Activated naive CD8-positive, alpha-beta T cell treated with anti-CD3 and anti-CD28 coated beads, Interleukin-2, amount 10 ng/mL, durations not matched to agents 7 days and 5 days (primary cell): ENCODE results near the gene MTHFD2. TPM values are rescaled to one million over a fixed set of nuclear protein-coding genes. Genes with fewer than 3 reads are reported as not detected.
"Not testable (repeated sequence)": the region's sequence is repeated elsewhere in the genome, so short reads cannot be mapped to it uniquely, and the experiment has no call there.

Experiments
- ATAC-seq: fragments of 150-1000 bp; cut with Tn5 transposase; one replicate; pipeline ENCODE4 v1.10.0; 2021; ENCODE audit warnings: low read depth, moderate library complexity
- POLR2A ChIA-PET: fragments of 350-600 bp; sonication (Branson Sonifier 250); formaldehyde crosslinking; loops from one replicate; lab custom pipeline; 2021; ENCODE audit warnings: antibody characterized with exemption; lab: Charles Lee
- DNase-seq: peaks from one replicate; pipeline ENCODE4 v3.0.0; 2021
- H3K27ac Mint-ChIP-seq: one replicate; pipeline ENCODE4 v1.8.0; 2022; ENCODE audit warnings: mild to moderate bottlenecking, mixed read lengths
- H3K27me3 Mint-ChIP-seq: one replicate; pipeline ENCODE4 v1.8.0; 2022; ENCODE audit warnings: mild to moderate bottlenecking, moderate library complexity, mixed read lengths
- H3K36me3 Mint-ChIP-seq: one replicate; pipeline ENCODE4 v1.8.0; 2021; ENCODE audit warnings: mild to moderate bottlenecking, mixed read lengths
- H3K4me1 Mint-ChIP-seq: one replicate; pipeline ENCODE4 v1.8.0; 2021; ENCODE audit warnings: mixed read lengths
- H3K4me3 Mint-ChIP-seq: one replicate; pipeline ENCODE4 v1.8.0; 2022; ENCODE audit warnings: mild to moderate bottlenecking, moderate library complexity, mixed read lengths
- H3K9me3 Mint-ChIP-seq: one replicate; pipeline ENCODE4 v1.8.0; 2021; ENCODE audit warnings: mixed read lengths
- total RNA-seq, 2 experiments: library from RNA; stranded (reverse); gene quantifications; one replicate each; pipeline ENCODE4 v1.2.3, GENCODE V29; 2021

Gene MTHFD2
- total RNA-seq, 2 experiments from 2014 or later, result 127 to 130 TPM

- H3K27me3 Mint-ChIP-seq, result no peaks in the 10 kb centered on the region
- H3K4me3 Mint-ChIP-seq, result peak overlapping the region; percentile 99
- no peaks in the 10 kb centered on the region for H3K9me3 Mint-ChIP-seq
- POLR2A ChIA-PET, result interaction anchor here (0.7 to 13.0 kb wide), 12 partner anchors 7 to 221 kb away, joined by 3 to 276 read pairs (median 6); partner anchors contain the start of genes BOLA3, C2orf81 and MOB1A
- peaks cover 23% of the 10 kb centered on the region for H3K36me3 Mint-ChIP-seq
- ATAC-seq, result no peak
- H3K4me1 Mint-ChIP-seq, result peaks cover 43% of the 10 kb centered on the region
- no peak for DNase-seq
- peak overlapping the region; percentile 100 for H3K27ac Mint-ChIP-seq
Observed at GRCh38 chr2:74199871-74200305, 1.5 kb downstream of the MTHFD2 start.

- ATAC-seq, result no peak
- H3K4me3 Mint-ChIP-seq, result peak overlapping the region; percentile 99
- H3K27me3 Mint-ChIP-seq, result no peaks in the 10 kb centered on the region
- POLR2A ChIA-PET, result interaction anchor here (13.0 kb wide), 1 partner anchor 23 kb away, joined by 276 read pairs; the partner anchor contains the start of gene MOB1A
- H3K27ac Mint-ChIP-seq, result peak overlapping the region; percentile 74
- DNase-seq, result no peak
- peaks cover 24% of the 10 kb centered on the region for H3K36me3 Mint-ChIP-seq
- no peaks in the 10 kb centered on the region for H3K9me3 Mint-ChIP-seq
- H3K4me1 Mint-ChIP-seq, result peaks cover 55% of the 10 kb centered on the region
Observed at GRCh38 chr2:74201196-74201595, 2.8 kb downstream of the MTHFD2 start.

- POLR2A ChIA-PET, result interaction anchor here (13.0 kb wide), 1 partner anchor 23 kb away, joined by 276 read pairs; the partner anchor contains the start of gene MOB1A
- Mint-ChIP-seq H3K9me3 (no peaks in the 10 kb centered on the region), H3K4me1 (peaks cover 59% of the 10 kb centered on the region), H3K36me3 (peaks cover 24% of the 10 kb centered on the region), H3K4me3 (peak overlapping the region; percentile 99), H3K27me3 (no peaks in the 10 kb centered on the region), H3K27ac (peak overlapping the region; percentile 74)
- DNase-seq, result no peak
- ATAC-seq, result no peak
Observed at GRCh38 chr2:74201596-74201995, 3.2 kb downstream of the MTHFD2 start.

- ATAC-seq (no peak), DNase-seq (no peak)
- Mint-ChIP-seq H3K27ac (peak overlapping the region; percentile 91), H3K9me3 (no peaks in the 10 kb centered on the region), H3K4me1 (peaks cover 61% of the 10 kb centered on the region), H3K36me3 (peaks cover 29% of the 10 kb centered on the region), H3K4me3 (peak overlapping the region; percentile 28), H3K27me3 (no peaks in the 10 kb centered on the region)
- POLR2A ChIA-PET, result interaction anchor here (0.5 to 13.0 kb wide), 4 partner anchors 26 to 349 kb away, joined by 3 to 276 read pairs (median 3); partner anchors contain the start of gene MOB1A
Observed at GRCh38 chr2:74204436-74204835, 6.0 kb downstream of the MTHFD2 start.

GRCh38 chr2:74205113-74205512 is 6.7 kb downstream of the MTHFD2 start:
- peaks cover 64% of the 10 kb centered on the region for H3K4me1 Mint-ChIP-seq
- peak overlapping the region; percentile 62 for H3K4me3 Mint-ChIP-seq
- no peaks in the 10 kb centered on the region for H3K9me3 Mint-ChIP-seq
- H3K36me3 Mint-ChIP-seq, result peaks cover 28% of the 10 kb centered on the region
- POLR2A ChIA-PET, result interaction anchor here (0.5 to 13.0 kb wide), 6 partner anchors 7 to 348 kb away, joined by 3 to 276 read pairs (median 3); partner anchors contain the start of genes MOB1A and MTHFD2
- no peak for ATAC-seq
- DNase-seq, result no peak
- H3K27ac Mint-ChIP-seq, result peak overlapping the region; percentile 91
- H3K27me3 Mint-ChIP-seq, result no peaks in the 10 kb centered on the region

- peak; percentile 45 for DNase-seq
- Mint-ChIP-seq H3K36me3 (peaks cover 24% of the 10 kb centered on the region), H3K9me3 (no peaks in the 10 kb centered on the region), H3K4me3 (peak overlapping the region; percentile 62), H3K27ac (peak overlapping the region; percentile 91), H3K4me1 (peaks cover 60% of the 10 kb centered on the region), H3K27me3 (no peaks in the 10 kb centered on the region)
- peak; percentile 44 for ATAC-seq
- POLR2A ChIA-PET, result interaction anchor here (0.7 to 13.0 kb wide), 7 partner anchors 7 to 377 kb away, joined by 3 to 276 read pairs (median 7); partner anchors contain the start of genes DGUOK, MOB1A, MTHFD2 and STAMBP
Observed at GRCh38 chr2:74205596-74205995, 7.2 kb downstream of the MTHFD2 start.

- Mint-ChIP-seq H3K4me3 (peak overlapping the region; percentile 62), H3K36me3 (peaks cover 22% of the 10 kb centered on the region)
- ATAC-seq, result peak; percentile 93
Observed at GRCh38 chr2:74206180-74206688, 7.8 kb downstream of the MTHFD2 start.

GRCh38 chr2:74212702-74213410 is 14.4 kb downstream of the MTHFD2 start:
- Mint-ChIP-seq H3K36me3 (peaks cover 28% of the 10 kb centered on the region), H3K27ac (no peak overlapping the region), H3K27me3 (no peaks in the 10 kb centered on the region), H3K9me3 (no peaks in the 10 kb centered on the region), H3K4me3 (no peak overlapping the region), H3K4me1 (peaks cover 13% of the 10 kb centered on the region)
- ATAC-seq, result no peak
- POLR2A ChIA-PET, result no interaction called here
- no peak for DNase-seq

More at GRCh38 chr2:74206180-74206688, 7.8 kb downstream of the MTHFD2 start:
- H3K4me1 Mint-ChIP-seq, result peaks cover 56% of the 10 kb centered on the region
- DNase-seq, result peak; percentile 72
- no peaks in the 10 kb centered on the region for H3K27me3 Mint-ChIP-seq
- H3K27ac Mint-ChIP-seq, result peak overlapping the region; percentile 91
- H3K9me3 Mint-ChIP-seq, result no peaks in the 10 kb centered on the region
- POLR2A ChIA-PET, result interaction anchor here (0.6 to 13.0 kb wide), 6 partner anchors 8 to 378 kb away, joined by 3 to 276 read pairs (median 8); partner anchors contain the start of genes DGUOK, MOB1A, MTHFD2 and STAMBP

GRCh38 chr2:74215771-74216170 is 17.4 kb downstream of the MTHFD2 start:
- peaks cover 21% of the 10 kb centered on the region for H3K36me3 Mint-ChIP-seq
- not testable (repeated sequence) for ATAC-seq

GRCh38 chr2:74216642-74217041 is 18.2 kb downstream of the MTHFD2 start:
- DNase-seq (no peak), ATAC-seq (no peak)
- no peak overlapping the region for H3K27ac Mint-ChIP-seq
- H3K9me3 Mint-ChIP-seq, result no peaks in the 10 kb centered on the region
- POLR2A ChIA-PET, result interaction anchor here (1.6 to 2.0 kb wide), 2 partner anchors 10 to 38 kb away, joined by 7 to 9 read pairs; partner anchors contain the start of gene MOB1A
- peaks cover 19% of the 10 kb centered on the region for H3K36me3 Mint-ChIP-seq
- H3K4me1 Mint-ChIP-seq, result peaks cover 4% of the 10 kb centered on the region
- no peak overlapping the region for H3K4me3 Mint-ChIP-seq
- H3K27me3 Mint-ChIP-seq, result no peaks in the 10 kb centered on the region

More at GRCh38 chr2:74215771-74216170, 17.4 kb downstream of the MTHFD2 start:
- DNase-seq, H3K4me3 Mint-ChIP-seq, H3K27me3 Mint-ChIP-seq, H3K27ac Mint-ChIP-seq, H3K4me1 Mint-ChIP-seq, H3K9me3 Mint-ChIP-seq: not testable (repeated sequence)
- POLR2A ChIA-PET, result interaction anchor here (0.8 to 2.0 kb wide), 3 partner anchors 9 to 57 kb away, joined by 4 to 9 read pairs (median 7); partner anchors contain the start of gene MOB1A

GRCh38 chr2:74219846-74220486 is 21.6 kb downstream of the MTHFD2 start:
- Mint-ChIP-seq H3K9me3 (no peaks in the 10 kb centered on the region), H3K27ac (no peak overlapping the region), H3K4me1 (peaks cover 11% of the 10 kb centered on the region), H3K36me3 (peaks cover 20% of the 10 kb centered on the region), H3K27me3 (no peaks in the 10 kb centered on the region), H3K4me3 (no peak overlapping the region)
- ATAC-seq (no peak), DNase-seq (no peak)
- POLR2A ChIA-PET, result no interaction called here

GRCh38 chr2:74221091-74221490 is 22.7 kb downstream of the MTHFD2 start:
- no peak for ATAC-seq
- peaks cover 16% of the 10 kb centered on the region for H3K36me3 Mint-ChIP-seq
- DNase-seq, result no peak
- H3K27me3 Mint-ChIP-seq, result no peaks in the 10 kb centered on the region
- H3K27ac Mint-ChIP-seq, result no peak overlapping the region
- no peaks in the 10 kb centered on the region for H3K9me3 Mint-ChIP-seq
- H3K4me3 Mint-ChIP-seq, result no peak overlapping the region
- H3K4me1 Mint-ChIP-seq, result peaks cover 11% of the 10 kb centered on the region
- POLR2A ChIA-PET, result no interaction called here
